IMR-90 (cell line): Measurements from ENCODE around the gene RPL6. TPM values are rescaled to one million over a fixed set of nuclear protein-coding genes. Genes with fewer than 3 reads are reported as not detected.

Source experiments
- ATAC-seq: fragments of 200-7000 bp; cut with Tn5 transposase; 2 replicates; pipeline ENCODE4 v1.9.1; 2020; ENCODE audit warnings: low read depth, mild to moderate bottlenecking, moderate library complexity
- BruUV-seq: library from RNA; stranded (reverse); fragments of 400-500 nt; replicated peaks from 2 replicates; lab custom pipeline; 2021; lab: Mats Ljungman, UMichigan
- CTCF ChIA-PET: fragments of 300-600 bp; formaldehyde crosslinking; extraction: SDS; loops from one replicate; lab custom pipeline; 2021; ENCODE audit warnings: antibody characterized with exemption; lab: Yijun Ruan, JAX
- POLR2A ChIA-PET: fragments of 300-600 bp; sonication (Branson Sonifier 250); formaldehyde crosslinking; loops from one replicate; lab custom pipeline; 2022; ENCODE audit warnings: antibody characterized with exemption; ENCODE audit not compliant: unreplicated experiment; lab: Charles Lee
- DNase-seq: peaks from one replicate; pipeline ENCODE4 v3.0.0; 2013
- H2AFZ ChIP-seq: replicated peaks from 2 replicates; pipeline ENCODE3; 2013; ENCODE audit warnings: low read length, mild to moderate bottlenecking; ENCODE audit not compliant: poor library complexity
- H2AK5ac ChIP-seq: 2 replicates; pipeline ENCODE4 v1.6.1; 2013; ENCODE audit warnings: low read depth, low read length, inconsistent platforms
- H2AK9ac ChIP-seq: replicated peaks from 2 replicates; pipeline ENCODE3; 2013; ENCODE audit warnings: mild to moderate bottlenecking, low read depth, low read length, moderate library complexity; ENCODE audit not compliant: poor library complexity
- H2BK120ac ChIP-seq: 2 replicates; pipeline ENCODE4 v1.6.1; 2013; ENCODE audit warnings: low read depth, low read length, inconsistent platforms
- H2BK15ac ChIP-seq: 3 replicates; pipeline ENCODE4 v1.6.1; 2013; ENCODE audit warnings: low read depth, low read length, inconsistent platforms
- H2BK20ac ChIP-seq: 2 replicates; pipeline ENCODE4 v1.6.1; 2013; ENCODE audit warnings: low read depth, mild to moderate bottlenecking, inconsistent platforms, low read length, moderate library complexity
- H2BK5ac ChIP-seq: 2 replicates; pipeline ENCODE4 v1.6.1; 2013; ENCODE audit warnings: mild to moderate bottlenecking, low read depth, low read length, inconsistent platforms; ENCODE audit not compliant: poor library complexity, severe bottlenecking
- H3K14ac ChIP-seq: replicated peaks from 2 replicates; pipeline ENCODE4 v1.6.1; 2013; ENCODE audit warnings: low read depth, low read length, inconsistent platforms
- H3K18ac ChIP-seq: 2 replicates; pipeline ENCODE4 v1.6.1; 2013; ENCODE audit warnings: low read depth, low read length, control low read depth
- H3K23ac ChIP-seq: 2 replicates; pipeline ENCODE4 v1.6.1; 2013; ENCODE audit warnings: low read depth, low read length, inconsistent platforms
- H3K27ac ChIP-seq: 2 replicates; pipeline ENCODE4 v1.5.1; 2013; ENCODE audit warnings: mild to moderate bottlenecking, control low read depth, low read length; ENCODE audit not compliant: insufficient read depth
- H3K27me3 ChIP-seq: 2 replicates; pipeline ENCODE4 v1.6.1; 2013; ENCODE audit warnings: low read length; ENCODE audit not compliant: control insufficient read depth, insufficient read depth
- H3K36me3 ChIP-seq: 2 replicates; pipeline ENCODE4 v1.6.1; 2013; ENCODE audit warnings: low read length, mixed read lengths; ENCODE audit not compliant: control insufficient read depth, insufficient read depth
- H3K4ac ChIP-seq: 2 replicates; pipeline ENCODE4 v1.6.1; 2013; ENCODE audit warnings: low read depth, low read length, inconsistent platforms
- H3K4me1 ChIP-seq: 2 replicates; pipeline ENCODE4 v1.6.1; 2013; ENCODE audit warnings: low read length, mixed read lengths; ENCODE audit not compliant: control insufficient read depth, insufficient read depth
- H3K4me2 ChIP-seq: 2 replicates; pipeline ENCODE4 v1.6.1; 2013; ENCODE audit warnings: low read depth, mild to moderate bottlenecking, control low read depth, low read length, moderate library complexity
- H3K4me3 ChIP-seq: 2 replicates; pipeline ENCODE4 v1.5.1; 2013; ENCODE audit warnings: low read depth, mild to moderate bottlenecking, control low read depth, low read length, moderate library complexity; ENCODE audit not compliant: insufficient read depth
- H3K56ac ChIP-seq: 2 replicates; pipeline ENCODE4 v1.6.1; 2013; ENCODE audit warnings: low read length, inconsistent platforms; ENCODE audit not compliant: insufficient read depth; ENCODE audit errors: extremely low read depth
- H3K79me1 ChIP-seq, 2 experiments: 2 replicates each; pipeline ENCODE4 v1.6.1; 2013; ENCODE audit warnings: low read length in 2 of 2, inconsistent platforms in 1 of 2, low read depth in 1 of 2
- H3K9ac ChIP-seq: 2 replicates; pipeline ENCODE4 v1.6.1; 2013; ENCODE audit warnings: low read depth, low read length, control low read depth
- H3K9me1 ChIP-seq: 2 replicates; pipeline ENCODE4 v1.6.1; 2013; ENCODE audit warnings: low read length, inconsistent platforms; ENCODE audit not compliant: insufficient read depth
- H3K9me3 ChIP-seq: 2 replicates; pipeline ENCODE4 v1.6.1; 2013; ENCODE audit warnings: low read length; ENCODE audit not compliant: control insufficient read depth, insufficient read depth
- H4K20me1 ChIP-seq: 2 replicates; pipeline ENCODE4 v1.6.1; 2013; ENCODE audit warnings: low read length, inconsistent platforms; ENCODE audit not compliant: insufficient read depth
- H4K5ac ChIP-seq: 2 replicates; pipeline ENCODE4 v1.6.1; 2013; ENCODE audit warnings: mild to moderate bottlenecking, low read depth, low read length, control low read depth
- H4K8ac ChIP-seq, 2 experiments: 2 replicates each; pipeline ENCODE4 v1.6.1; 2013; ENCODE audit warnings: low read depth in 2 of 2, low read length in 2 of 2, control low read depth in 1 of 2, inconsistent platforms in 1 of 2
- H4K91ac ChIP-seq: 2 replicates; pipeline ENCODE4 v1.6.1; 2013; ENCODE audit warnings: low read depth, low read length, inconsistent platforms; ENCODE audit not compliant: insufficient read depth
- BHLHE40 ChIP-seq: fragments of 150-350 bp; IDR thresholded peaks from 2 replicates; pipeline ENCODE4 v1.6.1; 2016; ENCODE audit warnings: mild to moderate bottlenecking, low read depth, low read length
- CHD1 ChIP-seq: IDR thresholded peaks from 2 replicates; pipeline ENCODE4 v1.6.1; 2012; ENCODE audit warnings: low read depth, low read length, improper control_type of control experiment
- CTCF ChIP-seq: conservative IDR thresholded peaks from 2 replicates; pipeline ENCODE4 v1.5.1; 2012; ENCODE audit warnings: mild to moderate bottlenecking, low read depth, low read length, improper control_type of control experiment
- ELK1 ChIP-seq: fragments of 150-350 bp; IDR thresholded peaks from 2 replicates; pipeline ENCODE4 v1.6.1; 2016; ENCODE audit warnings: low read depth, mild to moderate bottlenecking, low read length, moderate library complexity, borderline replicate concordance
- FOS ChIP-seq: fragments of 150-350 bp; IDR thresholded peaks from 2 replicates; pipeline ENCODE4 v1.6.1; 2016; ENCODE audit warnings: low read depth, low read length
- MAFK ChIP-seq: IDR thresholded peaks from 2 replicates; pipeline ENCODE4 v1.6.1; 2012; ENCODE audit warnings: low read depth, low read length, improper control_type of control experiment
- MXI1 ChIP-seq: IDR thresholded peaks from 2 replicates; pipeline ENCODE4 v1.6.1; 2012; ENCODE audit warnings: low read depth, mild to moderate bottlenecking, low read length, moderate library complexity, borderline replicate concordance
- RFX5 ChIP-seq: IDR thresholded peaks from 2 replicates; pipeline ENCODE4 v1.8.0; 2012; ENCODE audit warnings: low read depth, mild to moderate bottlenecking, low read length, moderate library complexity
- SMC3 ChIP-seq: fragments of 150-350 bp; IDR thresholded peaks from 2 replicates; pipeline ENCODE4 v1.6.1; 2016; ENCODE audit warnings: low read depth, mild to moderate bottlenecking, antibody characterized with exemption, low read length, moderate library complexity
- WGBS, 2 experiments: methylation state at CpG; one replicate each; pipeline versions ENCODE4 v1.1.5 to v1.1.7; 2013; ENCODE audit warnings: missing lambda C conversion rate in 2 of 2; ENCODE audit not compliant: insufficient read length in 1 of 2; ENCODE audit errors: extremely low coverage in 2 of 2; 5-methylcytosine and 5-hydroxymethylcytosine counted together
- dilution Hi-C: fragments of 300-500 bp; cut with HindIII; formaldehyde crosslinking; loops from one replicate; pipeline ENCODE4 v1.14.3; 2018; ENCODE audit warnings: low sequenced_read_pairs; ENCODE audit not compliant: unreplicated experiment
- in situ Hi-C: fragments of 300-500 bp; cut with MboI; formaldehyde crosslinking; loops from 3 replicates; pipeline ENCODE4 v1.14.3; 2019; ENCODE audit warnings: low sequenced_read_pairs, inconsistent platforms, mixed read lengths
- intact Hi-C: fragments of 100-400 bp; cut with micrococcal nuclease; formaldehyde crosslinking; loops from 2 replicates; pipeline ENCODE4 v1.10.0; 2022
- polyA plus RNA-seq, 3 experiments: library from polyadenylated mRNA; depleted of rRNA; stranded (reverse); fragments of >200 nt; gene quantifications; 2 replicates each; pipeline ENCODE4 v1.2.3, GENCODE V29; 2012; ENCODE audit warnings: low replicate concordance in 1 of 3
- total RNA-seq: library from RNA; depleted of rRNA; stranded (reverse); fragments of >200 nt; gene quantifications from 2 replicates; pipeline ENCODE4 v1.2.3, GENCODE V29; 2012

RPL6 gene
- total and polyA plus RNA-seq, 2 of the 4 experiments (the other 2 are of a cell fraction) = 1,317 to 1,694 TPM

DNA sequence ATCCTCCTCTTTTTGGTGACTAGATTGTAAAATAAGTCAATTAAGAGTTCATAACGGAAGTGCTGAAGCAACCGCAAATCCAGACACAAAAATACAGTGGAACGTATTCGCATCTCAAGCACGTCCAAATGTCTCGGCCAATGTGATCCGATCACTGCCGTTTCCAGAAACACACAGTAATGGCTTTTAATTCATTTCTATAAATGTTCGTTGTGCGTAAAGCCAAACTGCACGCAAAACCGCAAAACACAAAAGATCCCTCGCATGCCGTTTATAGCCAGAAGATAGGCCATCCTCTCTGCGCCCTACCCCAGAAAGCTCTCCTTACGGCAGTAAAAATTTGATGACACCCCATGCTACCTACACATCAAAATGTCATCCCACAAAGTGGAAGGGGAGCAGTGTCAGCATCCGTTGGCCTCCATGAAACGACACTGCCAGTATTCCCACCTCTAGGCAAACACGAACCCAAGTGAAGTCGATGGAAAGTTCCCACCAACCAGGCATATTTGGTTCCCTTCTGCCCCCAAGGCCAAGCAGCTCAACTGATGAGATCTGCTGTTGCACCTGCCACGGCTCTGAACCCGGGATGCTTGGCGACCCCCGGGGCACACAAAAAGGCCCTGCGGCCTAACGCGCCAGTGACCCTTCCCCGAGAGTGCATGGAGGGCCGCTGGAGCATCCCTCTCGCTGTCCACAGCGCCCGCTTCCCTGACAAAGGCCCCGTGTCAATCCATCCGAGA lies 28.6 kb downstream of the RPL6 start:
- ATAC-seq = no peak
- peak overlapping the region; percentile 1; the same call in 1 of the 2 replicates for H3K27ac ChIP-seq
- WGBS, 2 experiments = 44% methylated on average over 16 of the region's 34 CpGs; no CpG with 5 or more reads in 1 of the 2 experiments

More for the DNA sequence above, 28.6 kb downstream of the RPL6 start:
- in situ Hi-C loops (loop anchor here (10.0 kb wide), 1 partner anchor 116 kb away; no protein-coding TSS in a partner anchor), intact Hi-C loops (loop anchor here (10.0 kb wide), 1 partner anchor 276 kb away; the partner anchor contains the start of gene NAA25), dilution Hi-C loops (no loop called here)
- Histone ChIP-seq H3K36me3 (no peaks in the 10 kb centered on the region), H2AK5ac (peak overlapping the region; percentile 60), H3K9me3 (no peaks in the 10 kb centered on the region), H2BK15ac (no peak overlapping the region), H3K4me1 (peaks cover 9% of the 10 kb centered on the region), H2BK5ac (no peak overlapping the region), H3K9me1 (peaks cover 9% of the 10 kb centered on the region), H3K23ac (peak overlapping the region; percentile 84), H4K8ac (peak overlapping the region in 1 of 2 experiments; percentile 19; a peak in 1 of 4 replicates), H4K91ac (no peak overlapping the region), H3K4me3 (peak overlapping the region; percentile 66), H2BK20ac (no peak overlapping the region), H4K5ac (no peak overlapping the region), H4K20me1 (peaks cover 17% of the 10 kb centered on the region), H3K27me3 (no peaks in the 10 kb centered on the region), H3K14ac (peak overlapping the region; percentile 22; the same call in 1 of the 2 replicates), H3K4ac (peak overlapping the region; percentile 24; the same call in 1 of the 2 replicates), H3K79me1 (peaks cover 7 to 36% of the 10 kb centered on the region in 2 experiments), H3K18ac (no peak overlapping the region), H3K9ac (peak overlapping the region; percentile 60), H2AK9ac (peak overlapping the region; percentile 37), H2AFZ (peak overlapping the region; percentile 99), H3K56ac (no peak overlapping the region), H3K4me2 (peak overlapping the region; percentile 98), H2BK120ac (no peak overlapping the region)
- POLR2A ChIA-PET = no interaction called here
- TF ChIP-seq CHD1 (no peak), MAFK (no peak), BHLHE40 (no peak), RFX5 (no peak), ELK1 (no peak), SMC3 (no peak), MXI1 (no peak), FOS (no peak), CTCF (no peak)
- DNase-seq = no peak
- no TSS peak for BruUV-seq
- CTCF ChIA-PET = no interaction called here
